ENCODE data around the gene HSD3B7.
A peak's percentile ranks its signal among the peaks of the same experiment; 100 is the strongest.

HSD3B7 gene

GRCh38 chr16:30947859-30948666, 36.9 kb upstream of the HSD3B7 start:
- H4K20me1 ChIP-seq (ENCODE audit: insufficient read depth) = no peaks in the 10 kb centered on the region
- H3K27ac ChIP-seq = no peak overlapping the region
- no peaks in the 10 kb centered on the region for H3K36me3 ChIP-seq (ENCODE audit: insufficient read depth)
- peak overlapping the region; percentile 92; the same call in 1 of the 2 replicates for H3K4me2 ChIP-seq
- H3K27me3 ChIP-seq (ENCODE audit: insufficient read depth, low read depth) = no peaks in the 10 kb centered on the region
- no peak for TF ChIP-seq CTCF (conservative IDR thresholded peaks at IDR 0.05; ENCODE audit: low read depth, low read length)
- peak overlapping the region; percentile 77; the same call in 1 of the 2 replicates for H3K9ac ChIP-seq
- no peak overlapping the region for H2AFZ ChIP-seq (ENCODE audit: low read depth)
- H3K4me3 ChIP-seq (IDR thresholded peaks at IDR 0.05; ENCODE audit: insufficient read depth, low read depth, low read length) = no peak overlapping the region
- peaks cover 19% of the 10 kb centered on the region for H3K4me1 ChIP-seq (ENCODE audit: low read depth, poor library complexity, severe bottlenecking)
- H3K79me2 ChIP-seq (ENCODE audit: insufficient read depth, low read depth) = no peaks in the 10 kb centered on the region; the same call in 1 of the 2 replicates

- Histone ChIP-seq H4K20me1 (ENCODE audit: insufficient read depth) (no peaks in the 10 kb centered on the region), H3K79me2 (ENCODE audit: insufficient read depth, low read depth) (no peaks in the 10 kb centered on the region; the same call in 1 of the 2 replicates), H3K36me3 (ENCODE audit: insufficient read depth) (no peaks in the 10 kb centered on the region), H3K4me1 (ENCODE audit: low read depth, poor library complexity, severe bottlenecking) (peaks cover 26% of the 10 kb centered on the region), H3K4me2 (peak within 1 kb of the TSS; percentile 92), H3K4me3 (IDR thresholded peaks at IDR 0.05; ENCODE audit: insufficient read depth, low read depth, low read length) (no peak within 1 kb of the TSS), H2AFZ (ENCODE audit: low read depth) (peak within 1 kb of the TSS; percentile 83), H3K27me3 (ENCODE audit: insufficient read depth, low read depth) (no peaks in the 10 kb centered on the region), H3K9ac (peak within 1 kb of the TSS; percentile 77), H3K27ac (peak within 1 kb of the TSS; percentile 39)
- no peak for TF ChIP-seq CTCF (conservative IDR thresholded peaks at IDR 0.05; ENCODE audit: low read depth, low read length)
Observed at GRCh38 chr16:30948667-30949649, 36.0 kb upstream of the HSD3B7 start, which contains the start of gene ORAI3. TSS of gene ORAI3 (plus strand) at chr16:30949068. CDS start at chr16:30949290, 222 bp downstream.

GRCh38 chr16:30949650-30950515, 35.1 kb upstream of the HSD3B7 start:
- Histone ChIP-seq H4K20me1 (ENCODE audit: insufficient read depth) (no peaks in the 10 kb centered on the region), H3K79me2 (ENCODE audit: insufficient read depth, low read depth) (no peaks in the 10 kb centered on the region; the same call in 1 of the 2 replicates), H3K4me2 (peak overlapping the region; percentile 92), H3K4me3 (IDR thresholded peaks at IDR 0.05; ENCODE audit: insufficient read depth, low read depth, low read length) (no peak overlapping the region), H3K27ac (peak overlapping the region; percentile 39; the same call in 1 of the 2 replicates), H3K27me3 (ENCODE audit: insufficient read depth, low read depth) (no peaks in the 10 kb centered on the region), H3K36me3 (ENCODE audit: insufficient read depth) (no peaks in the 10 kb centered on the region), H3K4me1 (ENCODE audit: low read depth, poor library complexity, severe bottlenecking) (peaks cover 30% of the 10 kb centered on the region), H2AFZ (ENCODE audit: low read depth) (peak overlapping the region; percentile 83; the same call in 1 of the 2 replicates), H3K9ac (peak overlapping the region; percentile 77; the same call in 1 of the 2 replicates)
- no peak for TF ChIP-seq CTCF (conservative IDR thresholded peaks at IDR 0.05; ENCODE audit: low read depth, low read length)

Measured in KMS-11 (cell line).